ENCODE data around the gene SHROOM2.

Gene SHROOM2

GRCh38 chrX:9899640-9900111 is 113.4 kb downstream of the SHROOM2 start:
- TF ChIP-seq TCF4 (CRISPR knock-in tag; IDR thresholded peaks at IDR 0.05; ENCODE audit: borderline replicate concordance): no peak
- TF ChIP-seq ESRRG (CRISPR knock-in tag; IDR thresholded peaks at IDR 0.05): no peak
- TF ChIP-seq RARB (CRISPR knock-in tag; IDR thresholded peaks at IDR 0.05): no peak
- TF ChIP-seq CSRNP3 (CRISPR knock-in tag; IDR thresholded peaks at IDR 0.05): no peak
- TF ChIP-seq ZNF565 (CRISPR knock-in tag; conservative IDR thresholded peaks at IDR 0.05; ENCODE audit: low read depth): no peak
- TF ChIP-seq POU6F1 (CRISPR knock-in tag; IDR thresholded peaks at IDR 0.05; ENCODE audit: borderline replicate concordance, low read depth): no peak
- no peak for TF ChIP-seq ZC3H10 (CRISPR knock-in tag; IDR thresholded peaks at IDR 0.05)
- TF ChIP-seq OSR1 (CRISPR knock-in tag; IDR thresholded peaks at IDR 0.05): no peak
- TF ChIP-seq PPARA (CRISPR knock-in tag; IDR thresholded peaks at IDR 0.05; ENCODE audit: borderline replicate concordance): no peak
- TF ChIP-seq ARNTL (CRISPR knock-in tag; IDR thresholded peaks at IDR 0.05; ENCODE audit: borderline replicate concordance, low read depth): no peak
- no peak for TF ChIP-seq PATZ1 (CRISPR knock-in tag; IDR thresholded peaks at IDR 0.05; ENCODE audit: borderline replicate concordance)
- TF ChIP-seq CSDC2 (CRISPR knock-in tag; IDR thresholded peaks at IDR 0.05): no peak
- no peak for TF ChIP-seq TSHZ2 (CRISPR knock-in tag; IDR thresholded peaks at IDR 0.05)
- no peak for TF ChIP-seq SNAI2 (CRISPR knock-in tag; IDR thresholded peaks at IDR 0.05)
- TF ChIP-seq CREB5 (CRISPR knock-in tag; IDR thresholded peaks at IDR 0.05; ENCODE audit: low read depth): no peak
- no peak for TF ChIP-seq ZFP3 (CRISPR knock-in tag; IDR thresholded peaks at IDR 0.05)
- ATAC-seq: no peak

GRCh38 chrX:9902656-9903055 is 116.4 kb downstream of the SHROOM2 start:
- TF ChIP-seq RARB (CRISPR knock-in tag; IDR thresholded peaks at IDR 0.05) (no peak), ZNF565 (CRISPR knock-in tag; conservative IDR thresholded peaks at IDR 0.05; ENCODE audit: low read depth) (no peak), TOX (CRISPR knock-in tag; IDR thresholded peaks at IDR 0.05; ENCODE audit: borderline replicate concordance) (no peak), CSDC2 (CRISPR knock-in tag; IDR thresholded peaks at IDR 0.05) (no peak), ZFP3 (CRISPR knock-in tag; IDR thresholded peaks at IDR 0.05) (no peak), ISL1 (CRISPR knock-in tag; IDR thresholded peaks at IDR 0.05) (no peak), PPARA (CRISPR knock-in tag; IDR thresholded peaks at IDR 0.05; ENCODE audit: borderline replicate concordance) (no peak), POU6F1 (CRISPR knock-in tag; IDR thresholded peaks at IDR 0.05; ENCODE audit: borderline replicate concordance, low read depth) (no peak)
- ATAC-seq: no peak

- no peak for ATAC-seq
- TF ChIP-seq ZFP3 (CRISPR knock-in tag; IDR thresholded peaks at IDR 0.05) (no peak), ZC3H10 (CRISPR knock-in tag; IDR thresholded peaks at IDR 0.05) (no peak), ZFP30 (CRISPR knock-in tag; IDR thresholded peaks at IDR 0.05) (no peak), GLIS3 (CRISPR knock-in tag; IDR thresholded peaks at IDR 0.05) (no peak), CREB5 (CRISPR knock-in tag; IDR thresholded peaks at IDR 0.05; ENCODE audit: low read depth) (no peak), CSDC2 (CRISPR knock-in tag; IDR thresholded peaks at IDR 0.05) (no peak), ARNTL (CRISPR knock-in tag; IDR thresholded peaks at IDR 0.05; ENCODE audit: borderline replicate concordance, low read depth) (no peak), ZNF70 (CRISPR knock-in tag; IDR thresholded peaks at IDR 0.05) (no peak), BACH2 (CRISPR knock-in tag; IDR thresholded peaks at IDR 0.05; ENCODE audit: borderline replicate concordance) (no peak), POU6F1 (CRISPR knock-in tag; IDR thresholded peaks at IDR 0.05; ENCODE audit: borderline replicate concordance, low read depth) (no peak), RARB (CRISPR knock-in tag; IDR thresholded peaks at IDR 0.05) (no peak)
These were observed 116.9 kb downstream of the SHROOM2 start for GRCh38 chrX:9903146-9903545.

Data from SK-N-SH treated with all-trans-retinoic acid at 6 μM for 48 hours (cell line).